Liver (tissue), 9 donors: Measurements from ENCODE around the gene ASIC3. TPM values are rescaled to one million over a fixed set of nuclear protein-coding genes. Genes with fewer than 3 reads are reported as not detected.
A peak's percentile ranks its signal among the peaks of the same experiment; 100 is the strongest.

Experiments used
- DNase-seq: peaks from one replicate; pipeline ENCODE4 v3.0.0-alpha.2; 2017; ENCODE audit warnings: low spot score
- H3K27ac ChIP-seq, 2 donors: one replicate each; pipeline ENCODE4 v1.7.0; 2013; ENCODE audit warnings: inconsistent platforms in 2 of 2, low read length in 2 of 2, control low read depth in 1 of 2, low read depth in 1 of 2, mild to moderate bottlenecking in 1 of 2
- H3K27me3 ChIP-seq, 4 donors: one replicate each; pipeline versions ENCODE4 v1.6.1 to v1.7.0; 2013; ENCODE audit warnings: low read length in 3 of 4, inconsistent platforms in 1 of 4, mild to moderate bottlenecking in 1 of 4, moderate library complexity in 1 of 4; ENCODE audit not compliant: control insufficient read depth in 4 of 4, insufficient read depth in 4 of 4
- H3K36me3 ChIP-seq, 4 donors: one replicate each; pipeline versions ENCODE4 v1.6.1 to v1.7.0; 2013; ENCODE audit warnings: low read length in 3 of 4, mild to moderate bottlenecking in 3 of 4, low read depth in 1 of 4, moderate library complexity in 1 of 4; ENCODE audit not compliant: control insufficient read depth in 4 of 4, insufficient read depth in 3 of 4
- H3K4me1 ChIP-seq, 4 donors: one replicate each; pipeline versions ENCODE4 v1.6.1 to v1.7.0; 2013; ENCODE audit warnings: low read length in 3 of 4, mild to moderate bottlenecking in 3 of 4, moderate library complexity in 1 of 4; ENCODE audit not compliant: control insufficient read depth in 4 of 4, insufficient read depth in 4 of 4
- H3K4me3 ChIP-seq, 3 donors: one replicate each; pipeline versions ENCODE4 v1.6.1 to v1.7.0; 2013; ENCODE audit warnings: low read length in 3 of 3, control low read depth in 1 of 3, low read depth in 1 of 3, mild to moderate bottlenecking in 1 of 3
- H3K9ac ChIP-seq, 2 donors: one replicate each; pipeline ENCODE4 v1.7.0; 2013; ENCODE audit warnings: low read length in 2 of 2, mild to moderate bottlenecking in 2 of 2, moderate library complexity in 2 of 2, control low read depth in 1 of 2, low read depth in 1 of 2
- H3K9me3 ChIP-seq, 4 donors: one replicate each; pipeline versions ENCODE4 v1.6.1 to v1.7.0; 2013; ENCODE audit warnings: low read length in 3 of 4; ENCODE audit not compliant: control insufficient read depth in 4 of 4
- CTCF ChIP-seq: fragments of 150-350 bp; IDR thresholded peaks from 2 replicates; pipeline ENCODE4 v1.5.1; 2017; ENCODE audit warnings: improper control_type of control experiment, low read depth, low read length; ENCODE audit not compliant: missing input control
- EGR1 ChIP-seq, 2 donors: IDR thresholded peaks; 2 replicates each; pipeline ENCODE4 v1.6.1; 2016 to 2018; ENCODE audit warnings: antibody characterized with exemption in 2 of 2, low read depth in 2 of 2
- FOXA1 ChIP-seq: IDR thresholded peaks from 2 replicates; pipeline ENCODE4 v1.6.1; 2016; ENCODE audit warnings: antibody characterized with exemption
- FOXA2 ChIP-seq: IDR thresholded peaks from 2 replicates; pipeline ENCODE4 v1.6.1; 2016; ENCODE audit warnings: antibody characterized with exemption
- GABPA ChIP-seq, 2 donors: IDR thresholded peaks in 1 of 2; conservative IDR thresholded peaks in 1 of 2; 2 replicates each; pipeline ENCODE4 v1.6.1; 2016; ENCODE audit warnings: antibody characterized with exemption in 2 of 2, mild to moderate bottlenecking in 1 of 2, moderate library complexity in 1 of 2
- HNF4A ChIP-seq, 2 donors: conservative IDR thresholded peaks; 2 replicates each; pipeline ENCODE4 v1.6.1; 2016; ENCODE audit warnings: antibody characterized with exemption in 2 of 2, mild to moderate bottlenecking in 2 of 2
- HNF4G ChIP-seq: IDR thresholded peaks from 2 replicates; pipeline ENCODE4 v1.6.1; 2016; ENCODE audit warnings: antibody characterized with exemption
- JUND ChIP-seq, 2 donors: IDR thresholded peaks; 2 replicates each; pipeline ENCODE4 v1.6.1; 2016; ENCODE audit warnings: antibody characterized with exemption in 2 of 2
- NR2F2 ChIP-seq: IDR thresholded peaks from 2 replicates; pipeline ENCODE4 v1.6.1; 2016; ENCODE audit warnings: antibody characterized with exemption
- RAD21 ChIP-seq, 2 donors: IDR thresholded peaks; 2 replicates each; pipeline ENCODE4 v1.6.1; 2016; ENCODE audit warnings: antibody characterized with exemption in 2 of 2, mild to moderate bottlenecking in 2 of 2
- REST ChIP-seq: IDR thresholded peaks from 2 replicates; pipeline ENCODE4 v1.6.1; 2016; ENCODE audit warnings: antibody characterized with exemption, mild to moderate bottlenecking
- RXRA ChIP-seq, 2 donors: IDR thresholded peaks; 2 replicates each; pipeline ENCODE4 v1.6.1; 2017 to 2018; ENCODE audit warnings: antibody characterized with exemption in 2 of 2, mild to moderate bottlenecking in 1 of 2
- SP1 ChIP-seq: IDR thresholded peaks from 2 replicates; pipeline ENCODE4 v1.6.1; 2018; ENCODE audit warnings: antibody characterized with exemption, mild to moderate bottlenecking
- TAF1 ChIP-seq: conservative IDR thresholded peaks from 2 replicates; pipeline ENCODE4 v1.6.1; 2016; ENCODE audit warnings: antibody characterized with exemption, mild to moderate bottlenecking
- YY1 ChIP-seq: IDR thresholded peaks from 2 replicates; pipeline ENCODE4 v1.6.1; 2016; ENCODE audit warnings: antibody characterized with exemption, mild to moderate bottlenecking
- WGBS: extraction: QIAGEN DNeasy Blood & Tissue Kit; methylation state at CpG from one replicate; pipeline ENCODE4 v1.1.7; 2013; 5-methylcytosine and 5-hydroxymethylcytosine counted together
- polyA plus RNA-seq, 2 donors: library from polyadenylated mRNA; stranded (reverse) in 1 of 2; unstranded in 1 of 2; fragments of 200-250 nt in 1 of 2; fragments of >200 nt in 1 of 2; fragmentation: Nextera tagmentation in 1 of 2; extraction: Ambion mirVana in 1 of 2; gene quantifications; one replicate each; pipeline versions ENCODE4 v1.2.1 to v1.2.3, GENCODE V29; 2013 to 2015
- total RNA-seq, 2 donors: library from RNA; depleted of rRNA; stranded (reverse); fragments of >200 nt; gene quantifications; one replicate each; pipeline ENCODE4 v1.2.3, GENCODE V29; 2014
- TF ChIP-seq, protein P1 (sequence below): IDR thresholded peaks from 2 replicates; pipeline ENCODE4 v1.6.1; 2016; ENCODE audit warnings: antibody characterized with exemption
- TF ChIP-seq, protein P2 (sequence below): IDR thresholded peaks from 2 replicates; pipeline ENCODE4 v1.6.1; 2016; ENCODE audit warnings: antibody characterized with exemption
- TF ChIP-seq, protein P3 (sequence below): IDR thresholded peaks from 2 replicates; pipeline ENCODE4 v1.6.1; 2016; ENCODE audit warnings: antibody characterized with exemption
- donor health status: healthy.
- donor health status: healthy.
- donor health status: healthy.
- donor health status: healthy.
- donor health status: healthy.

The ASIC3 gene
- total and polyA plus RNA-seq, 4 donors = 0.05 to 1.0 (median 0.39) TPM

DNA sequence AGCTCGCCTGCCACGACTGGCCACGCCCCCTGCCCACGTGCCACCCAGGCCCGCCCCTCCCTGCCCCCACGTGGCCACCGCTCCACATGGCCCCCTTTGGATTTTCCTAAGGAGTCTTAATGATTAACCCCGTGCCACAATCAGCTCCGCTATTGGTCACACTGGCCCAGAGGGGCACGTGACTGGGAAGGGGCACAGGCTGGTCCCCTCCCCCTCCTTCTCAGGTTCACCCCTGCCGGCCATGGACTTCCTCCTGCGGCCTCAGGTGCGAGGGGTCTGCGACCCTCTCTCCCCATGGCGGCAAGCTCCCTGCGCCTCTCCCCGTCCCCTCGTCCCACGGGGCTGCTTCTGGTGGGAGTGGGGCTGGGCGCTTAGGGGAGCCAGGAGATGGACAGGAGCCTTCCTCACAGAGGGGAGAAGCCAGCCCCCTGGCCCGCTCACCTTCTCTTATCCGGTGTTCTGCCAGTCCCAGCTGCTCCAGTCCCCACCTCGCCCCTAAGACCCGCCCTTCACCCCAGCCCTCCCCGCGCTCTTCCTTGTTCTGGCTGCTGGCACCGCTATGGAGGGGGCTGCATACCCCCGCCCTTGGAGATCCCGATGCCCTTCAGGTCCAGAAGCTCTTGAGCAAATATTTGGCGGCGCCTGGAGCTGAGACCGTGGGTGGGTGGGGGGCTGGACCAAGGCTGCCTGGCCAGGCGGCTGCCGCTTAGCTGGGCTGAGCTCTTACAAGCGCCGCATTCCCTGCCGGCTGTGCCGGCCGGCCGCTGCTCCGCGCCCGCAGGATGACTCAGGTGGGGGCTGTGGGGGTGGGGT is 14.3 kb downstream of the ASIC3 start:
- H3K36me3 ChIP-seq = peaks cover 7 to 22% (median 22%) of the 10 kb centered on the region in 4 donors
- no peaks in the 10 kb centered on the region for H3K27me3 ChIP-seq
- DNase-seq = peak; percentile 77
- H3K4me1 ChIP-seq = peaks cover 13 to 59% (median 44%) of the 10 kb centered on the region in 4 donors
- TF ChIP-seq EGR1 (IDR thresholded peaks at IDR 0.05; ENCODE audit: low read depth in 2 of 2) = peak in 1 of 2 donors; percentile 45
- TF ChIP-seq JUND (IDR thresholded peaks at IDR 0.05) = no peak
- no peak for TF ChIP-seq FOXA2
- TF ChIP-seq GABPA (IDR thresholded peaks at IDR 0.05 in 1 of 2, conservative IDR thresholded peaks at IDR 0.05 in 1 of 2) = peak in 1 of 2 donors; percentile 10
- TF ChIP-seq RXRA (IDR thresholded peaks at IDR 0.05) = peak; percentile 38 to 45
- TF ChIP-seq, protein P1, sequence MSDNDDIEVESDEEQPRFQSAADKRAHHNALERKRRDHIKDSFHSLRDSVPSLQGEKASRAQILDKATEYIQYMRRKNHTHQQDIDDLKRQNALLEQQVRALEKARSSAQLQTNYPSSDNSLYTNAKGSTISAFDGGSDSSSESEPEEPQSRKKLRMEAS = peak; percentile 78
- TF ChIP-seq, protein P2, sequence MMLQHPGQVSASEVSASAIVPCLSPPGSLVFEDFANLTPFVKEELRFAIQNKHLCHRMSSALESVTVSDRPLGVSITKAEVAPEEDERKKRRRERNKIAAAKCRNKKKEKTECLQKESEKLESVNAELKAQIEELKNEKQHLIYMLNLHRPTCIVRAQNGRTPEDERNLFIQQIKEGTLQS = peak; percentile 31
- TF ChIP-seq YY1 = peak; percentile 80
- no peak for TF ChIP-seq TAF1
- peak; percentile 43 to 50 for TF ChIP-seq HNF4A (conservative IDR thresholded peaks at IDR 0.05)
- TF ChIP-seq NR2F2 = no peak
- TF ChIP-seq, protein P3, sequence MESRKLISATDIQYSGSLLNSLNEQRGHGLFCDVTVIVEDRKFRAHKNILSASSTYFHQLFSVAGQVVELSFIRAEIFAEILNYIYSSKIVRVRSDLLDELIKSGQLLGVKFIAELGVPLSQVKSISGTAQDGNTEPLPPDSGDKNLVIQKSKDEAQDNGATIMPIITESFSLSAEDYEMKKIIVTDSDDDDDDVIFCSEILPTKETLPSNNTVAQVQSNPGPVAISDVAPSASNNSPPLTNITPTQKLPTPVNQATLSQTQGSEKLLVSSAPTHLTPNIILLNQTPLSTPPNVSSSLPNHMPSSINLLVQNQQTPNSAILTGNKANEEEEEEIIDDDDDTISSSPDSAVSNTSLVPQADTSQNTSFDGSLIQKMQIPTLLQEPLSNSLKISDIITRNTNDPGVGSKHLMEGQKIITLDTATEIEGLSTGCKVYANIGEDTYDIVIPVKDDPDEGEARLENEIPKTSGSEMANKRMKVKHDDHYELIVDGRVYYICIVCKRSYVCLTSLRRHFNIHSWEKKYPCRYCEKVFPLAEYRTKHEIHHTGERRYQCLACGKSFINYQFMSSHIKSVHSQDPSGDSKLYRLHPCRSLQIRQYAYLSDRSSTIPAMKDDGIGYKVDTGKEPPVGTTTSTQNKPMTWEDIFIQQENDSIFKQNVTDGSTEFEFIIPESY = no peak
- peak; percentile 26 for TF ChIP-seq REST
- TF ChIP-seq RAD21 (IDR thresholded peaks at IDR 0.05) = no peak
- TF ChIP-seq HNF4G = no peak
- TF ChIP-seq SP1 = peak; percentile 44
- peak; percentile 10 for TF ChIP-seq CTCF
- no peak for TF ChIP-seq FOXA1
- H3K9me3 ChIP-seq = no peaks in the 10 kb centered on the region
- H3K9ac ChIP-seq = no peak overlapping the region
- peak overlapping the region; percentile 67 to 88 for H3K27ac ChIP-seq
- 26% methylated on average over 43 of the region's 43 CpGs for WGBS
- peak overlapping the region; percentile 29 to 80 (median 54) for H3K4me3 ChIP-seq
